GM18870 (cell line): ENCODE measurements around the gene GNB1.

Source experiments
- ATAC-seq: cut with Tn5 transposase; IDR thresholded peaks from one replicate; pipeline ENCODE4 v1.9.1; 2021; ENCODE audit warnings: moderate library complexity; ENCODE audit not compliant: unreplicated experiment

The GNB1 gene

DNA sequence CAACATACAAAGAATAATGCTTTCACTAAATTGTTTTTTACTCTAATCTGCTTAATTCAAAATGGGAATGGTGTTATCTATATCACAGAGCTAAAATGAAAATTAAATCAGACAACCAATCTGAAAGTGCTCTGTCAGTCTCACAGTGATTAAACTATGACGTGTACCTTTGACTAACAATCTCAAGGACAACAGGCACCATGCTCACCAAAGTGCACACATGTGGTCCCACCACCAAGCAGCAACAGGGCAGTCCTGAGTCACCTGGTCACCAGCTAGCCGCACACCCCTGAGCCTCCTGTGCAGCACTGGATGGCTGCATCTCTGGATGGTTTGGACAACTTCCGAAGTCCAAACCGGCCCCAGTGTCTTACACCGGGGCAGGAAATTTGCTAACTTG is 58.1 kb downstream of the GNB1 start:
- no peak for ATAC-seq

DNA sequence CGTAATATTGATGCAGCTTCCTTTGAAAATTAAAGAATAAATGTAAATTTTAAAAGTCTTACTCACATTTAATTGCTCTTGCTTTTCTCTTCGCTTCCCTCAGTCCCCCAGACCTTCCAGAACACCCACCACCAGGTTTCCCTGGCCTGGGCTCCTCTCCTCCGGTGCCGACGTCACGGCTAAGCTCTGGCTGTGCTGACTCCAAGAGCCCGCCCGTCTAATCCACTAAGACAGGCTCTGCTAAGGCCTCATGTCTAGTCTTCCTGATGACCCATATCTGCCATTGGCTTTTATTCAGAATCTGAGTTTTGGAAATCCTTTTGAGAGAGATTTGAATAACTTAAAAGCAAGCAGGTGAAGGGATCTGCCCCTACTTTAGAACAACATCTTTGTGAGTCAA is 58.7 kb downstream of the GNB1 start:
- ATAC-seq = no peak

GRCh38 chr1:1827089-1827848 is 63.6 kb downstream of the GNB1 start:
- ATAC-seq = no peak

GRCh38 chr1:1826356-1827088 is 64.4 kb downstream of the GNB1 start:
- no peak for ATAC-seq

- ATAC-seq = no peak
These were observed 65.7 kb downstream of the GNB1 start for GRCh38 chr1:1825217-1825616.

DNA sequence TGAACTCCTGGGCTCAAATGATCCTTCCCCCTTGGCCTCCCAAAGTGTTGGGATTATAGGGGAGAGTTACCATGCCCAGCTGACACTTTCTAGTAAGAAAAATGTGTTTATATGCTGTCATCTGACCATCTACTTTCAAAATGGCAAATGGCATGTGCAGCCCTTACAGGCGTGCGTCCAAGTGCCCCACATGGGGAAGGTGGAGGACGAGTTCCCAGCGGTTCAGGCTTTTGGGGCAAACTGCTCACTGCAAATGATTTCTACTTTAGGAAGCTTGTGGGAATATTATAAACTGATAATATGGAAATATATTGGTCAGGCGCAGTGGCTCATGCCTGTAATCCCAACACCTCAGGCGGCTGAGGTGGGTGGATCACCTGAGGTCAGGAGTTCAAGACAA is 71.1 kb downstream of the GNB1 start:
- ATAC-seq = no peak

DNA sequence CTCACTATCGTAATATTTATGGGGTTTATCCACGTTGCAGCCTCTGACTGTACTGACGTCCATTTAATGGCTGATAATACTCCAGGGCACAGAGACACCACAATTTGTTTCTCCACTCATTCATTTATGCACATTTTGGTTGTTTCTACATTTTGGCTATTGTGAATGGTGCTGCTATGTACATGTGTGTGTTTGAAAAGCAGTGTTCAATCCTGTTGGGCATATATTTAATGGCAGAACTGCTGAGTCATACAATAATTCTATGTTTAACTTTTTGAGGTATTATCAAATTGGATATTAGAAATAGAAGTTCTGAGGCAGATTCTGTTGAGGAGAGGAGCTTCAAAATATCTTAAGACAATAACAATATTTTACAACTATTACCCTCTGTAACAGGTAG is 73.7 kb downstream of the GNB1 start:
- no peak for ATAC-seq

DNA sequence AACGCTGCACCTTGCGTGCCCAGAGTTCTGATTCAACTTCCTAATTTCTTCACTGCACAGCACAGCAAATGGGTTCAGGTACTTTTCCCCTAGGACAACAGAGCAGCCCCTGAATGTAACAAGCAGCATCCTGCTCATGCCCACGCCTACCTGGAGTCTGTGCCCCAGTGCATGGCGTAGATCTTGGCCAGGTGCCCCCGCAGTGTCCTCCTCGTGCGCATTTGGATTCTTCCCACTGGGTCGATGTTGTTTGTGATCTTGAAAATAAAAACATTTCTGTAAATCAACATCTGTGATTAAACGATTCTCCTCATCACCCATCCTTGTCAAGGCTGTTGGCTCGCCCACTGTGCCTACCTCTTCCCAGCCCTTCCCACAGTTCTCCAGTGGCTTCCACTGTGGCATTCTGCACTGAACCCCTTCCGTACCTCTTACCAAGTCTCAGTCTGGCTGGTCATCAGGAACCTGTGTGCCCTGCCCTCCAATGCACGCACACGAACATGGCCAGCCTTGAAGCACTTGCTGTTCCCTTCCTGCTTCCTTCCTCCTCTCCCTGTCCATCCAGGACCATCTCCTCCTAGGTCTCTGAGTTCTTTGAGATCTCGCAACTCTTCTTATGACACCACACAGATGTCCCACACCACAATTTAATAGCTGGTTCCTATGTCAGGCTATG is 75.1 kb downstream of the GNB1 start:
- ATAC-seq = no peak

DNA sequence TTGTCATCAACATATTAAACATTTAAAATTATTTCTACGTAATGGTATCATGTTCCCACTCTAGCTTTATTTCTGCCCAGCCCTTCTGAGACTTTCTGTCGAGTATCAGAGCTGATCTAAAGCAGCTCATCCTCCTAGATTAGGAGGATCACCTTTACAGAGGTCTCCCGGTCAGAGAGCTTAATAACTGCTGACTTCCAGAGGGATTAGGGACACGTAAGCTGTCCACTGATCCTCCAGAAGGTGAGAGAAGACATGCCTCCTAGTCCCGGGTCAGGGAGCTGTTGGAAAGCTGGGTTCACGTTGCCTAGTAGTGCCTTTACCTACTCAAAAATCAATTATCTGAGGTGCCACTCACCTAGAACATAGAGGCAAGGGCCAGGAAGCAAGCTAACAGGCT is 81.4 kb downstream of the GNB1 start:
- ATAC-seq = no peak

DNA sequence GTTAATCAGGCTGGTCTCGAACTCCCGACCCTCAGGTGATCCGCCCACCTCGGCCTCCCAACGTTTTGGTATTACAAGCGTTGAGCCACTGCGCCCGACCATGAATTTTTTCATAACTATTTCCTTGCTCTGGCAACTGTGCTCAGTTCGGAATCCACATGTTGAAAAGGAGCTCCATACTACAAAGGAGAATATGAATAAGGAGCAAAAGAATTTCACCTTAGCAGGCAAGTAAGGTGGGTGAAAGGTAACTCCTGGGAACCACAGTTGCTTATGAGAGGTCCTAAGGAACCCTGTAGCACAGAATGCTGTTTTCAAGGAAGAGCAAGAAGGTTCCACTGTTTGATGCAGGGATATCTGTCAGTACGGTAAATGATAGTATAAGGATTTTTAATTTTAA is 82.7 kb downstream of the GNB1 start:
- no peak for ATAC-seq

DNA sequence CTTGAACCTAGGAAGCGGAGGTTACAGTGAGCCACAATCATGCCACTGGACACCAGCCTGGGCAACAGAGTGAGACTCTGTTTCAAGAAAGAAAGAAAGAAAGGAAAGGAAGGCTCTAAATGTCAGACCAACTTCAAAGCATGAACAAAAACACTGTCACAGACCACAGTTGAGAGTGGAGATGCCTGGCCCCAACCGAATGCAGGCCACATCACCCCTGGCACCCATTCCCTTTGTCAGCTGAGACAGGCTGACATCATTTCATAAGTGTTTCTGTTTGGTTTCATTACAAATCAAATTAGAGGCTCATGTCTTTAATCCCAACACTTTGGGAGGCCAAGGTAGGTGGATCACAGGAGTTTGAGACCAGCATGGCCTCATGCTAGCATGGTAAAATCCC is 84.0 kb downstream of the GNB1 start:
- no peak for ATAC-seq

- ATAC-seq = no peak
These were observed 86.6 kb downstream of the GNB1 start for GRCh38 chr1:1804301-1804700.

GRCh38 chr1:1802871-1803270 is 88.0 kb downstream of the GNB1 start:
- no peak for ATAC-seq

GRCh38 chr1:1799716-1800115 is 91.2 kb downstream of the GNB1 start:
- ATAC-seq = no peak

DNA sequence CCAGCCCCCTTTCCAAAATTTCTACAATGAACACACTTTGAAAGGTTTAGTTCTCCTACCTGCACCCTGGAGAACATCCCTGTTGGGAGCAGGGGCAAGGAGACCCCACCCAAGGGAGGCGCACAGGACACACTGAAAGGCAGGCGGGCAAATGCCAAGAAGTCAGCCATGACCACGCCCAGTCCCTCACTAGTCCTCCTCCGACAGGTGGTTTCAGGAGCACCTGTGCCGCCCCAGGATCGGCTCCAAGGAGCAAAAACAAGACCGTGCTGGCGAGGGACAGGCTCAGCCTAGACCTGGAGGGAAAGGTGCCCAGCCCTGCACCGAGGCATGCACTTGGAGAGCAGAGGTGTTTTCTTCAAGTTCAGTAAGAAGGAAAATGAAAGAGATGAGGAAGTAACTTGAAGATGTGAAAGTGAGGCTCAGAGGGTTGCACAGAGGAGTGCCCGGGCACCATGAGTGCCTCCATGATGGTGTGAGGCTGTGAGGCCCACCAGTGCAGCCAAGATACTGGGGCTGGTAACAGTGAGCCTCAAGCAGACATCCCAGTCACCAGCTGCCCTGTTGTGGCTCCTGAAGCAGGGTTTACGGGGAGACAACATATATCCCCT is 93.1 kb downstream of the GNB1 start:
- ATAC-seq = no peak

- no peak for ATAC-seq
These were observed 94.4 kb downstream of the GNB1 start for GRCh38 chr1:1796466-1796865.

GRCh38 chr1:1794999-1795398 is 95.9 kb downstream of the GNB1 start:
- ATAC-seq = no peak

DNA sequence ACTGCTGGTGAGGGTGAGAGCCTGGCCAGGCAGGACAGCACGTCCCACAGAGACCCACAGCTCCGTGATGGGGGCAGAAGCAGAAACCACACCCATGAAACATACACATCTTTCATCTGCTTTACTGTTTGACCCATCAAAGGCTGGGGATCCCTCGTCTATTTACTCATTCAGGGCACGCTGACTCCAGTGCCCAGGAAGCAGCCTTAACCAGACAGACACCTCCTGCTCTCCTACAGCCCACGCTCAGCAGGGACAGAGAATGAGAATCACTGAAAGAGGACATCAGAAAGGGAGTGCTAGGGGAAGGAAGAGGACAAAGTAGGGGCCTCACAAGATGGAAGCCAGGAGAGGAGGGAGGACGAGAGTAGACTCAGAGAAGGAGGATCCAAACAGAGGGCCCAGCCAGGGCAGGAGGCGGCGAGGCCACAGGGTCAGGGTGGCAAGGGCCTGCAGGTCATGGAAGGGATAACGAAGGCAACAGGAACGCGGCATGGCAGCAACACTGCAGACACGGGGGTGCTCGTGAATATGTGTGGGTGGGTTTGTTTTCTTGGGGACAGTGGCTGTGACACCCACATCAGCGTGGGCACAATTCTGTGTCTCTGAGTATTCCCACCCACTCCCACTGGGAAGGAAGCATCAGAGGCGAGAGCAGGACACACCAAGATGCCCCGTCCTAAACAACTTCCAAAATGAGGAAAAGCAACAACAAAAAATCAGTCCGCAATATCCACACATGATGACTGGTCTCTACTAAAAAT is 97.2 kb downstream of the GNB1 start:
- ATAC-seq = no peak

- ATAC-seq = no peak
These were observed 102.0 kb downstream of the GNB1 start for GRCh38 chr1:1788646-1789431.

DNA sequence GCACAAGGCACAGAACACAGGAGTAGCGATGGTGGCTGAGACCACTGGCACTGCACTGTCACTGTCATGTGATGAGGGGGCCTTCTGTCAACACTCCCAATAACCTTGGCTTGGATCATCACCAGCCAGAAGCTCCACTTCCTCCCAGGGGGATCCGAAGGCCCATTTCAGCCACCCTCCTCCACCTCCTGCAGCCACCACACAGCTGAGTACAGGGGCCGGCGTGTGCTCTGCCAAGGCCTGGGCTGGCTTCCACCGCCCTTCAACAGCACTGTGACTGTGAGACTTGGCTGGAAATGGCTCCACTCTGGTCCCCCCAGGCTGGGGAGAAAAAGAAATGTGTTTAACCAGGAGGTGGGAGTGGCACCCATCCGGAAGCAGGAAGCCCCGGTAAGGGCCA is 102.8 kb downstream of the GNB1 start:
- no peak for ATAC-seq
